Prostate gland (tissue), 2 donors: Measurements from ENCODE around the gene SLC44A5.

Experiments
- CTCF ChIP-seq, 4 experiments: fragments of 200-600 bp in 2 of 4; fragments of 450-650 bp in 2 of 4; sonication (generic) in 2 of 4; IDR thresholded peaks; 1 replicate in 3 of 4; 2 replicates in 1 of 4; pipeline ENCODE4 v1.5.1; 2016 to 2019; ENCODE audit warnings: antibody characterized with exemption in 4 of 4, mild to moderate bottlenecking in 2 of 4, moderate library complexity in 2 of 4
- POLR2A ChIP-seq: fragments of 450-650 bp; IDR thresholded peaks from one replicate; pipeline ENCODE4 v1.6.1; 2016; ENCODE audit warnings: antibody characterized with exemption, mild to moderate bottlenecking

GRCh38 chr1:75469586-75470173 lies 141.2 kb downstream of the SLC44A5 start:
- TF ChIP-seq CTCF (IDR thresholded peaks at IDR 0.05) (no peak), POLR2A (no peak)
